Right renal pelvis (tissue), 4 donors: ENCODE data around the gene FAM25A. TPM values are rescaled to one million over a fixed set of nuclear protein-coding genes. Genes with fewer than 3 reads are reported as not detected.

Experiments used
- DNase-seq, 4 donors: peaks; one replicate each; pipeline ENCODE4 v3.0.0-alpha.2; 2013; ENCODE audit warnings: low read depth in 4 of 4, low spot score in 3 of 4, missing footprints in 1 of 4
- polyA plus RNA-seq, 4 donors: library from polyadenylated mRNA; unstranded; fragments of 120-200 nt; gene quantifications; one replicate each; pipeline ENCODE4 v1.2.1, GENCODE V29; 2013; ENCODE audit not compliant: insufficient read length in 4 of 4

The FAM25A gene
- polyA plus RNA-seq, 4 donors: not detected

DNA sequence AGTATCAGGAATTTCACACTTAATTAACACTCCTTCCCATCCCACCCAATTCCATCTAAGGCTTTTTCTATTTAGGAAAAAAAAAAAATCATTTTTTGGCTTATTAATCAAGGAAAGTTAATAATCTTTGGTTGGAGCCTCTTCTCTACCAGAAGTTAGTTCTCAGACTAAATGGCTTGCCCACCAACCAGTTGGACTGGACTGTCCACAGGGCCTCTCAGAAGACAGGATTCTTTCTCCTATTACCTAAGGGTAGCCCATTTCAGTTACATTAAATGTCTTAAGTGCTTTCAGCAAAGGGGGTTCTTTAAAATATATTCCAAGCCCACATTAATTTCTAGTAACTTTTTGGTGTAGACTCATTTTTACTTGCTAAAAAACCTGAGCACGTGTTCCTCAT is 39.3 kb downstream of the FAM25A start:
- no peak for DNase-seq

- no peak for DNase-seq
Measured at GRCh38 chr10:87060280-87060928, 40.3 kb downstream of the FAM25A start.

DNA sequence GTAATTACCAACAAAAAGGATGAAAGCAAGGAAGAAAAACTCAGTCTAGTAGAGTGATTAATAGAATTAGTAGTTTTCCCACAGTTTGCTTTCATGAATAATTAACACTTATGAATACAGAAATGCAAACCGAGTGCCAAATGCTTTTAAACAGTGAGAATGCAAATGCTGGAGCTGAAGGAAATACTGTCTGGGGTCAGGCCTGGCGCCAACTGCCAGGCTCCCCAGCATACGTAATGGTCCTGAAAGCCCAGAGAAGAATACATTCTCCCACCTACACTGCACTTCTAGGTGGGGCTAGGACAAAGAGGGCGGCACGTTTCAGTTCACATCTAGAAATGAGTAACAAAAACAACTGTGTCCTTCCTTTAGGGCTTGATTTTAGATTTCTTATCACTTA is 44.6 kb downstream of the FAM25A start:
- DNase-seq: no peak

- DNase-seq: no peak
Measured at GRCh38 chr10:87066178-87066577, 46.1 kb downstream of the FAM25A start.

GRCh38 chr10:87066865-87067264 is 46.8 kb downstream of the FAM25A start:
- no peak for DNase-seq

- DNase-seq: no peak
Measured at GRCh38 chr10:87068281-87068680, 48.2 kb downstream of the FAM25A start.

- no peak for DNase-seq
Measured at GRCh38 chr10:87072449-87072848, 52.4 kb downstream of the FAM25A start.

Other genes with a start within 250 kb of the FAM25A start
- gene MMRN2, start 62.7 kb upstream of the FAM25A start, polyA plus RNA-seq: 10 to 100 TPM; 26.7 to 29.8 (median 26.9) TPM
- 10 to 100 TPM; 11.4 to 33.6 (median 21.6) TPM for gene SNCG, start 61.7 kb upstream of the FAM25A start, polyA plus RNA-seq
- gene ADIRF, start 51.8 kb upstream of the FAM25A start, polyA plus RNA-seq: 10 to 100 TPM; 11.3 to 44.1 (median 23.7) TPM
- gene GLUD1, start 74.5 kb downstream of the FAM25A start, polyA plus RNA-seq: 100 to 1,000 TPM; 139 to 196 (median 171) TPM
- 10 to 100 TPM; 39.3 to 47.3 (median 41.6) TPM for gene SHLD2, start 74.9 kb downstream of the FAM25A start, polyA plus RNA-seq
- gene NUTM2A, start 205.2 kb downstream of the FAM25A start, polyA plus RNA-seq: 1 to 10 TPM; 2.0 to 4.9 (median 3.5) TPM